ENCODE results near the gene GLOD4.

GRCh38 chr17:745406-745805 lies 36.7 kb downstream of the GLOD4 start:
- TF ChIP-seq ZNF24 (IDR thresholded peaks at IDR 0.05): no peak
- TF ChIP-seq REST (IDR thresholded peaks at IDR 0.05; ENCODE audit: low read depth, low read length): no peak
- TF ChIP-seq EZH2 (IDR thresholded peaks at IDR 0.05; ENCODE audit: borderline replicate concordance, control insufficient read depth, low read depth, low read length): no peak
- no peak for TF ChIP-seq CTCF (IDR thresholded peaks at IDR 0.05 in 2 of 3, conservative IDR thresholded peaks at IDR 0.05 in 1 of 3; ENCODE audit: control insufficient read depth in 2 of 3, extremely low read depth in 1 of 3, insufficient read depth in 1 of 3, low read depth in 3 of 3, low read length in 3 of 3)
- TF ChIP-seq EP300 (IDR thresholded peaks at IDR 0.05; ENCODE audit: borderline replicate concordance in 1 of 2, control insufficient read depth in 1 of 2, low read depth in 2 of 2, low read length in 2 of 2): no peak
- TF ChIP-seq SMAD5 (IDR thresholded peaks at IDR 0.05; ENCODE audit: low read depth): no peak
- TF ChIP-seq SKIL (IDR thresholded peaks at IDR 0.05; ENCODE audit: low read depth, poor library complexity, severe bottlenecking): no peak
- TF ChIP-seq PKNOX1 (IDR thresholded peaks at IDR 0.05): no peak
- no peak for TF ChIP-seq POLR2A (IDR thresholded peaks at IDR 0.05; ENCODE audit: low read depth, low read length)

Data from GM12878 (cell line).